ENCODE results near the gene ACP1.
A peak's percentile ranks its signal among the peaks of the same experiment; 100 is the strongest.
"Not testable (repeated sequence)": the region's sequence is repeated elsewhere in the genome, so short reads cannot be mapped to it uniquely, and the experiment has no call there.

Gene ACP1

DNA sequence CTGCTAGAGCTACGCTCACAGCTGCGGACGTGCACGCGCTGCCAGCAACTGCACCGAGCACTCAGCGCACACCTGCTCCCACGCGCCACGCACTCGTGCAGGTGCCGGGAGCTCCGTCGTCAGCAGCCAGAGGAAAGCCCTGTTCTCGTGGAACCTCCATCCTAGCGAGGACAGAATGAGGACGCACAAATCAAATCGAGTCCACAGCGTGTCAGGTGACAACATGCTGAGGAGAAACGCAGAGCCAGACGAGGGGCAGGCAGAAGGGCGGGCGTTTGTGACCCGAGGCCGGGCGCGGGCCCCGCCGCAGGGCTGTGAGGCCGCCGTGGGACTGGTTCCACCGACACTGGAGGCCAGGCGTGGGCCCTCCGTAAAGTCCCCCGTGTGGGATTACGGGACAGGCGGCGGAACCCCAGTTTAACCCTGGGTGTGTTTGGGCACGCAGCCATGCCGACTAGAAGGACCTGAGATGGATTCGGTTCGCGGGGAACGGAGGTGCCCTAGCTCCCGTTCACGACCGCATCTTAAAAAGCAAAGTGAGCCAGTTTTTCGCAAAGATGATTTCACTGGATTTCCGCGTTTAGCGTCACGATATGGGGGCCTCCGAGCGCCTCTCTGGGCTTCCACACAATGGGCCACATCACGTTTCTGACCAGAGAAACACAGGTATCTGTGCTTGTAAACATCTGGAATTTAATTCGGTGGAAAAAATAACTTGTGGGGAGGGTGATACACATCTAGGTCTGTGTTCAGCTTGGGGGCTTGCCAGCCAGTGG, 50.0 kb downstream of the ACP1 start:
- no peak for DNase-seq

DNA sequence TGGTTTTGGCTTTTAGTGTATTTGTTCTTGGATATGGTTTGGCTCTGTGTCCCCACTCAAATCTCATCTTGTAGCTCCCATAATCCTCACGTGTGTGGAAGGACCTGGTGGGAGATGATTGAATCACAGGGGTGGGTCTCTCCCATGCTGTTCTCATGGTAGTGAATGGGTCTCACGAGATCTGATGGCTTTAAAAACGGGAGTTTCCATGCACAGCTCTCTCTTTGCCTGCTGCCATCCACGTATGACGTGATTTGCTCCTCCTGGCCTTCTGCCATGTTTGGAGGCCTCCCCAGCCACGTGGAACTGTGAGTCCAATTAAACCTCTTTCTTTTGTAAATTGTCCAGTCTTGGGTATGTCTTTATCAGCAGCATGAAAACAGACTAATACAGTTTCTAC, 51.2 kb downstream of the ACP1 start:
- DNase-seq = not testable (repeated sequence)

DNA sequence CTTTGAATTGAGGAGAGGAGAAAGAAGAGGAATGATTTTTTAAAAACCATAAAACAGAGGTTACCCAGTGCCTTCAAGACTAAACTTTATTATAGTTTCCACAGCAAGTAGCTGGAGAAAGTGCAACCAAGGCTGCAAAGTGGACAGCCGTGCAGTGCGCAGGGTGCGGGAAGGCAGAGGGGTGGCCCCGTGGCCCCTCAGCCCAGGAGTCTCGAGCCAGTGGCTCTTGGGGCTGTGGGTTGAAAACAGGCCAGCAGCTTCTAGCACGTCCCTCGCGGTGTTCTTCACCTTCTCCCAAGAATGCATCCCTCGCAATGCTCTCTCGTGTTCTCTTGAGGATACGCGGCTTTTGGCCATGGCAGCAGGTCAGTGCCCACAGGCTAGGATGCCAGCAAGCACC, 51.6 kb downstream of the ACP1 start:
- DNase-seq = no peak

DNA sequence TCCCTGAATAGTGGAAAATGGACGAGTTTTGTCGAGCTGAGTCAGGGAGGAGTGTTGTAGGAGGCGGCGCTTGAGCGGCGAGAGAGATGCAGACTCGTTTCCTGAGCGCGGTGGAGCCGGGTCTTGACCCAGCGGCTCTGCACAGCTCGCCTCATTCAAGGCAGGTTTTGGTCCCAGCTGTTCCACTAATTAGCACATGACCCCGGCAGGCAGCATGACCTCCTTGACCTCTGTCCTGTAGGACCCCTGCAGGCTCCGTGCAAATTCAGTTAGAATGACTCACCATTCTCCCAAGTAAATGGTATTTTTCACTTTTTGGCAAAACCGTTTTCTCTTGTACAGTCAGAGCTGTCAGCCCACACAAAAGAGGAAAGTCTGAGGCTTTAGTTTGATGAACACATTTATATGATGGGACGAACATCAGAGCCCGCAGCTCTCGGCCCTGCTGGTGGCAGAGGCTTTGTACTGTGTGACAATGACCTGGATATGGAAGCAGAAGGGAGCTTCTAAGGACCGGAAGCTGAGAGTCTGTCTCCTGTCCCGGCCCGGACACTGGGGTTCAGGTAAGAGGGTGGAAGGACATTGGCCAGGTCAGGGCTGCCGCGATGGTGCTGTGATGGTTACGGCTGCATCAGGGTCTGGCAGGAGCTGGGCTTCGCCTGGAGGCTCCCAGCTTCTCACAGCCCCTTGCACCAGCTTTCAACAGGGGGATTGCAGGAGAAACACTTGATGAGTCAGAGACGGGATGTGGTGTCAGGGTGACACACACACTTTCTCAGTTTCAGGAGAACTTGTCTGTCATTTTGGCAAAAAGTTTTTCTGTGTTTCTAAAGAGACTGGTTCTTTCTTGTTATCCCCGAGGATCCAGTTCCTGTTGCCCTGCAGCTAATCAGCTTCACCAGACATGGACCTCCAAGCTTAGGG, 53.0 kb downstream of the ACP1 start:
- DNase-seq = peak; percentile 53

DNA sequence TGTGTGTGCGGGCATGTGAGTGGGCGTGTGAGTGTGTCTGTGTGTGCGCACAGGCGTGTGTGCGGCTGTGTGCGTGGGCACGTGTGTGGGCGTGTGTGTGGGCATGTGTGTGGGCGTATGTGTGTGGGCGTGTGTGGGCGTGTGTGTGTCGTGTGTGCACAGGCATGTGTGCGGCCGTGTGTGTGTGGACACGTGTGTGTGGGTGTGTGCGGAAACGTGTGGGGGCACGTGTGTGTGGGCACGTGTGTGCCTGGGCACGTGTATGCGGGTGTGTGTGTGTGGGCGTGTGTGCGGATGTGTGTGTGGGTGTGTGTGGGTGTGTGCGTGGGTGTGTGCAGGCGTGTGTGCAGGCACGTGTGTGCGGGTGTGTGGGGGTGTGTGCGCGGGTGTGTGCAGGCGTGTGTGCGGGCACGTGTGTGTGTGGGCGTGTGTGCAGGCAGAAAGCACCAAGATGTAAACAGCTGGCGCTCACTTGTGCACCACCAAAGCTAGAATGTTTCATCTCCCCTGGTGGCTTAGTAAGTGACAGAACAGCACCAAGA, 54.4 kb downstream of the ACP1 start:
- DNase-seq = no peak

DNA sequence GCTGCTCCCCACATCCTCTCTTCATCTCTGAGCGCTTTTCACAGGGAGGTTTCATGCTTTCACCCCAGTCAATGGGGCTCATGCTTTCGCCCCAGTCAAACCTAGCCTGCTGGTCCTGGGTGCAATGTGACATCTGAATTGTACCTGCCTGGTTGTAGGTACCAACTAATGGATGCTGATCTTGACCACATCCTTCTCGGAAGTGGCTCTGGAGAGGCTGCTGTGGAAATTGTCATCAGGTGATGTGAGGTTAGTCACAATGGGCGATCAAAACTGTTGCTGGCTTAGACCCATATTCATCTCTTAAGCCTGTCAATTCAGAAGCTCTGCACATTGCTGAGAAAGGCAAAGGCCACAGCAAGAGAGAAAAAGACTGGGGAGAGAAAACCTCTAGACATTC, 55.8 kb downstream of the ACP1 start:
- DNase-seq = no peak

DNA sequence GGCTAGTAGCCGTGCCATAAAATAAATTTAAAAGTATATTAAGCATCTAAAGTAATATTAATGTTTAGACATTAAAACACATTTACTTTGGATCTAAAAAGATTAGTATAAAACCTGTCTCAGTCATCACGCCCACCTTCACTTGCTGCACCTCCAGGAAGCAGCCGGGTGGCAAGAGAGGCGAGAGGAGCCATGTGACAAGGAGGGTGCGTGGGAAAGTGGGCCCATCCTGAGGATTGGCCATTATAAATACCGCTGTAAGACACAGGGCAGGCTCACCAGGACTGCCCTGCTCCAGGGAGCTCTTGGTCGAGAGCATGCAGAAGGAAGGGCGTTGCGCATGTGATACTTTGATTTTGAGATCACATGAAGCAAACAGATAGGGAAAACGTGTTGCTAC, 57.6 kb downstream of the ACP1 start:
- DNase-seq = no peak

DNA sequence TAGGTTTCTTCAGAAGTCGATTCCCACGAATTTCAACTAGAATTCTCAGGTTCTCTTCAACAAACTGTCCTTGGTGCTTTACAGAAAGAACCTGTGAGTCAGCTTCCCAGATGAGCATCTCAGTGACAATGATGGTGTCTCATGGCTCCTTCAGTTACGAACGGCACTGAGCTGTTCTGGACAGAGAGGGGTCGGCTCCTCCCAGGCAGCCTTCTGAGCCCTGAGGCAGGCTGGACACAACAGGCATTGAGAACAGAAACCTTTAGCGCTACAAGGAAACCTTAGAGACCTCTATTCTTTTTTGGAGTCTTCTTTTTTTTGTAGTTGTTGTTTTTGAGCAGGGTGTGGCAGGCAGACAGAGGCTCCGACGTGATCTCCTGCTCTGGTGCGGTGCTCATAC, 58.3 kb downstream of the ACP1 start:
- no peak for DNase-seq

All from activated naive CD4-positive, alpha-beta T cell treated with Interleukin-2 at 50 U/mL for 16 hours (primary cell).